ENCODE data around the gene OSBPL7. TPM values are rescaled to one million over a fixed set of nuclear protein-coding genes. Genes with fewer than 3 reads are reported as not detected.

Gene OSBPL7, protein sequence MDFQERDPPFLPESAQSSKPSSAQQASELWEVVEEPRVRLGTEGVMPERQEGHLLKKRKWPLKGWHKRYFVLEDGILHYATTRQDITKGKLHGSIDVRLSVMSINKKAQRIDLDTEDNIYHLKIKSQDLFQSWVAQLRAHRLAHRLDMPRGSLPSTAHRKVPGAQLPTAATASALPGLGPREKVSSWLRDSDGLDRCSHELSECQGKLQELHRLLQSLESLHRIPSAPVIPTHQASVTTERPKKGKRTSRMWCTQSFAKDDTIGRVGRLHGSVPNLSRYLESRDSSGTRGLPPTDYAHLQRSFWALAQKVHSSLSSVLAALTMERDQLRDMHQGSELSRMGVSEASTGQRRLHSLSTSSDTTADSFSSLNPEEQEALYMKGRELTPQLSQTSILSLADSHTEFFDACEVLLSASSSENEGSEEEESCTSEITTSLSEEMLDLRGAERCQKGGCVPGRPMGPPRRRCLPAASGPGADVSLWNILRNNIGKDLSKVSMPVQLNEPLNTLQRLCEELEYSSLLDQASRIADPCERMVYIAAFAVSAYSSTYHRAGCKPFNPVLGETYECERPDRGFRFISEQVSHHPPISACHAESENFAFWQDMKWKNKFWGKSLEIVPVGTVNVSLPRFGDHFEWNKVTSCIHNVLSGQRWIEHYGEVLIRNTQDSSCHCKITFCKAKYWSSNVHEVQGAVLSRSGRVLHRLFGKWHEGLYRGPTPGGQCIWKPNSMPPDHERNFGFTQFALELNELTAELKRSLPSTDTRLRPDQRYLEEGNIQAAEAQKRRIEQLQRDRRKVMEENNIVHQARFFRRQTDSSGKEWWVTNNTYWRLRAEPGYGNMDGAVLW
- 1 to 10 TPM; 2.2 to 4.1 (median 3.8) TPM for total RNA-seq

DNA sequence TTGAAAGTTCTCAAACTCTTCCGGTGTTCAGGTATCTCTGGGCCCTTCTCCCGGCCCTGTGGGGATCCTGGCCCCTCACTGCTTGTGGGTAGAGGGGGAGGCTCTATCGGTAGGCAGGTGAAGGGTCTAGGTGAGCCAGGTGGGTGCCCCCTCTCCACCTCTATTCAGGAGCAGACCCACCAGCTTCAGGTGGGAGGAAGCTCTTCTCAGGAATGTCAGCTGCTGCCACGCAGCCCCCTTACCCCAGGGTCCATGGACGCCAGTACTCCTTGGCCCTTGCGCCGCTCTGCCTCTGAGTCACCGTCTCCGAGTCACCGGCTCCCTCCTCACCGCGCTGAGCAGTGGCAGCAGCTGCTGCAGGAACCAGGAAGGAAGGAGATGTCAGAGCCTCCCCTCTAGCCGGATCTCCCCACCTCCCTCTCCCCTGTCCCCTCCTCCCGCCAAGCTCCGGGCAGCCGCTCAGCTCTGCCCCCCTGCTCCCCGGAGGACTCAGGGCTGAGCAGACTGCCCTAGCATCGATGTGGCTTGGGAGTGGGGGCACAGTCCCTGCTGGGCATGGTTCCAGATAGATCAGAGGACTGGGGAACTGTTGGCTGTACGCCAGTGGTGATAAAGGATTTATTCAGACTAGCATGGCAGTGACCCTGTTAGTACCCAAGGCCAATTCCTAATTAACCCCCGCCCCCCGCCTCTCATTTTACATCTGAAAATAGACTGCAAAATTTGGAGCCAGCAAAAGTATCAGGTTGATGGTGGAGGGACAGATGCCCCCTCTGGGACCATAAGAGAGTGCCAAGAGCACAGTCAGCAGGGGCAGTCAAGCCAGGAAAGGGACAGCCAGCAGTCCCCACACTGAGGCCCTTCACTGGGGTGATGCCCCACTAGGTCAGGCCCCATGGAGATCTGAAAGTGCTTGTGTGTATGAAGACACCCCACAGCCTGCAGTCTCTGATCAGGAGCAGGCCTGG, at the start of gene OSBPL7:
Gene OSBPL7 (minus strand): TSS at position 371 of the 968 bp plus-strand sequence. CDS start 1,516 bp downstream, outside the sequence.
- Histone ChIP-seq H3K9me3 (no peaks in the 10 kb centered on the region), H3K27ac (peak within 1 kb of the TSS in 3 of 4 donors; percentile 5 to 60 (median 50)), H3K27me3 (no peaks in the 10 kb centered on the region), H3K4me3 (peak within 1 kb of the TSS; percentile 39 to 60), H3K36me3 (peaks cover 0 to 75% of the 10 kb centered on the region in 2 donors), H3K4me1 (peaks cover 0 to 30% (median 3%) of the 10 kb centered on the region in 3 donors)
- peak; percentile 83 for ATAC-seq
- TF ChIP-seq POLR2A (IDR thresholded peaks at IDR 0.05) (peak; percentile 16 to 22), EP300 (IDR thresholded peaks at IDR 0.05) (no peak), POLR2AphosphoS5 (IDR thresholded peaks at IDR 0.05) (no peak)
- TF ChIP-seq, protein P1, sequence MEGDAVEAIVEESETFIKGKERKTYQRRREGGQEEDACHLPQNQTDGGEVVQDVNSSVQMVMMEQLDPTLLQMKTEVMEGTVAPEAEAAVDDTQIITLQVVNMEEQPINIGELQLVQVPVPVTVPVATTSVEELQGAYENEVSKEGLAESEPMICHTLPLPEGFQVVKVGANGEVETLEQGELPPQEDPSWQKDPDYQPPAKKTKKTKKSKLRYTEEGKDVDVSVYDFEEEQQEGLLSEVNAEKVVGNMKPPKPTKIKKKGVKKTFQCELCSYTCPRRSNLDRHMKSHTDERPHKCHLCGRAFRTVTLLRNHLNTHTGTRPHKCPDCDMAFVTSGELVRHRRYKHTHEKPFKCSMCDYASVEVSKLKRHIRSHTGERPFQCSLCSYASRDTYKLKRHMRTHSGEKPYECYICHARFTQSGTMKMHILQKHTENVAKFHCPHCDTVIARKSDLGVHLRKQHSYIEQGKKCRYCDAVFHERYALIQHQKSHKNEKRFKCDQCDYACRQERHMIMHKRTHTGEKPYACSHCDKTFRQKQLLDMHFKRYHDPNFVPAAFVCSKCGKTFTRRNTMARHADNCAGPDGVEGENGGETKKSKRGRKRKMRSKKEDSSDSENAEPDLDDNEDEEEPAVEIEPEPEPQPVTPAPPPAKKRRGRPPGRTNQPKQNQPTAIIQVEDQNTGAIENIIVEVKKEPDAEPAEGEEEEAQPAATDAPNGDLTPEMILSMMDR (IDR thresholded peaks at IDR 0.05): peak in 1 of 4 experiments; percentile 48
- WGBS, 2 donors (ENCODE audit: low coverage in 1 of 2): 20% methylated on average over 1 of the region's 21 CpGs; no CpG with 5 or more reads in 1 of the 2 donors

DNA sequence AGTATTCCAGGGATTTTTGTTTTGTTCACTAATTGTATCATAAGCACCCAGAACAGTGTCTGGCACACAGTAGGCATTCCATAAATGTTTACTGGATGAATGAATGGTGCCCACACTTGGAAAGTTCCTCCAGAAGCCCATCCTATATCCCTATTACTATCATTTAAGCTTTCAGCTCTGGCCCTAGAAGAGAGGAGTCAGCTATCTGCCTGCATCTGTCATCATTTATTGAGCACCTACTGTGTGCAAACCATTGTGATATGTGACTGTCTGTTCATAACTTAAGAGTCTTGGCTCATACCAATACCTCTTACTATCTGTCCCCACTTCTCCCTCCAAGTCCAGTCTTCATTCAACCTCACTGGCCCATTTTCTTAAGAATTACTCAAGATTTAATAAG, 49.5 kb upstream of the OSBPL7 start:
- Histone ChIP-seq H3K36me3 (no peaks in the 10 kb centered on the region), H3K27ac (no peak overlapping the region), H3K4me1 (peaks cover 0 to 7% (median 0%) of the 10 kb centered on the region in 3 donors), H3K4me3 (no peak overlapping the region), H3K27me3 (peaks cover 100% of the 10 kb centered on the region), H3K9me3 (no peaks in the 10 kb centered on the region)
- no peak for ATAC-seq
- TF ChIP-seq POLR2AphosphoS5 (IDR thresholded peaks at IDR 0.05) (no peak), EP300 (IDR thresholded peaks at IDR 0.05) (no peak), POLR2A (IDR thresholded peaks at IDR 0.05) (no peak)
- TF ChIP-seq, protein P1 (IDR thresholded peaks at IDR 0.05): no peak

DNA sequence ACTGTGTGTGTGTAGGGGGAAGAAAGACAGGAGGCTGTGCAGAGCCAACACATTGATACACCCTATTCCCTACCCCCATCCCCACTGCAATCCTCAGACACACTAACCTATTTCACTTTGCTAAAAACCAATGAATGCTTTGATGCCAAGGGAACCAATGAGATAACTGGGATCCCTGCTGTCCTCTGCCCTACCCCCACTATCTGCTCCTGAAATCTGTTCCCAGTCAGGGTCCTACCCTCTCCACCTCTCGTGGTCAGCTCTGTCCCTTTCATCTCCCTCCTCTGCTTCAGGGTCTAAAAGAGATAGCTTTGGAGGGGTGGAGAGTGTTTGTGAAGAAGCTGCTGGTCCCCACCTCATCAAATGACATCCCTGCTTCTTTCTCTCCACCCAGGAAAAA, 48.5 kb upstream of the OSBPL7 start:
- WGBS, 2 donors (ENCODE audit: low coverage in 1 of 2): 14% methylated on average over 1 of the region's 1 CpG; no CpG with 5 or more reads in 1 of the 2 donors
- Histone ChIP-seq H3K9me3 (no peaks in the 10 kb centered on the region), H3K4me3 (no peak overlapping the region), H3K27me3 (peaks cover 97% of the 10 kb centered on the region), H3K36me3 (no peaks in the 10 kb centered on the region), H3K4me1 (peaks cover 0 to 7% (median 0%) of the 10 kb centered on the region in 3 donors), H3K27ac (no peak overlapping the region)
- no peak for ATAC-seq
- TF ChIP-seq, protein P1 (IDR thresholded peaks at IDR 0.05): no peak
- TF ChIP-seq EP300 (IDR thresholded peaks at IDR 0.05) (no peak), POLR2AphosphoS5 (IDR thresholded peaks at IDR 0.05) (no peak), POLR2A (IDR thresholded peaks at IDR 0.05) (no peak)

DNA sequence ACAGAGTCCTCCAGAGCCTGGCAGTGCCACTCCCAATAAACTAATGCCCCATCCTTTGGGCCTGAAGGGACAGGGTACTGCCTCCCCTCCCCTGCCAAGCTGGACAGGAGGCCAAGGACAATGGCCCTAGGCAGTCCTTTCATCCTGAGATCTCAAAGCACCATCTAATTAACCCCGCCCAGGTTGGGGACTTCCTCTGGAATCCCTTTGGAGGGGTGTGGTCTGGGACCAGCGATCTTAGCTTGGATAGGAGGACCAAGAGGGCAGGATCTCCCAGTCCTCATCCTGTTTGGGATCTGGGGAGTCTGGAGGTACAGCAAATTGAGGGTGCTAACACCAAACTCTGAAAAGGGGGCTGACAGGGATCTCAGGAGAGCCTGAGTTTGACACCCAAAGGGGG, 47.5 kb upstream of the OSBPL7 start:
- no peaks in the 10 kb centered on the region for H3K9me3 ChIP-seq
- TF ChIP-seq, protein P1 (IDR thresholded peaks at IDR 0.05): no peak
- TF ChIP-seq POLR2A (IDR thresholded peaks at IDR 0.05) (no peak), POLR2AphosphoS5 (IDR thresholded peaks at IDR 0.05) (no peak), EP300 (IDR thresholded peaks at IDR 0.05) (no peak)
- H3K4me1 ChIP-seq: peaks cover 0 to 7% (median 0%) of the 10 kb centered on the region in 3 donors
- no peaks in the 10 kb centered on the region for H3K36me3 ChIP-seq
- no peak for ATAC-seq
- H3K4me3 ChIP-seq: no peak overlapping the region
- peaks cover 94% of the 10 kb centered on the region for H3K27me3 ChIP-seq
- H3K27ac ChIP-seq: no peak overlapping the region
- no CpG with 5 or more reads among the region's 2 CpGs for WGBS, 2 donors (ENCODE audit: low coverage in 1 of 2)

All from gastroesophageal sphincter (tissue), 4 donors.